HG03432 (cell line): ENCODE measurements around the gene ITPR1.

Experiments used
- ATAC-seq: cut with Tn5 transposase; IDR thresholded peaks from one replicate; pipeline ENCODE4 v1.9.1; 2021; ENCODE audit warnings: mild to moderate bottlenecking, moderate library complexity; ENCODE audit not compliant: unreplicated experiment

ITPR1 gene

GRCh38 chr3:4508048-4508981 lies 15.2 kb downstream of the ITPR1 start:
- peak; percentile 76 for ATAC-seq

- ATAC-seq = no peak
Observed at GRCh38 chr3:4509043-4509442, 15.9 kb downstream of the ITPR1 start.

DNA sequence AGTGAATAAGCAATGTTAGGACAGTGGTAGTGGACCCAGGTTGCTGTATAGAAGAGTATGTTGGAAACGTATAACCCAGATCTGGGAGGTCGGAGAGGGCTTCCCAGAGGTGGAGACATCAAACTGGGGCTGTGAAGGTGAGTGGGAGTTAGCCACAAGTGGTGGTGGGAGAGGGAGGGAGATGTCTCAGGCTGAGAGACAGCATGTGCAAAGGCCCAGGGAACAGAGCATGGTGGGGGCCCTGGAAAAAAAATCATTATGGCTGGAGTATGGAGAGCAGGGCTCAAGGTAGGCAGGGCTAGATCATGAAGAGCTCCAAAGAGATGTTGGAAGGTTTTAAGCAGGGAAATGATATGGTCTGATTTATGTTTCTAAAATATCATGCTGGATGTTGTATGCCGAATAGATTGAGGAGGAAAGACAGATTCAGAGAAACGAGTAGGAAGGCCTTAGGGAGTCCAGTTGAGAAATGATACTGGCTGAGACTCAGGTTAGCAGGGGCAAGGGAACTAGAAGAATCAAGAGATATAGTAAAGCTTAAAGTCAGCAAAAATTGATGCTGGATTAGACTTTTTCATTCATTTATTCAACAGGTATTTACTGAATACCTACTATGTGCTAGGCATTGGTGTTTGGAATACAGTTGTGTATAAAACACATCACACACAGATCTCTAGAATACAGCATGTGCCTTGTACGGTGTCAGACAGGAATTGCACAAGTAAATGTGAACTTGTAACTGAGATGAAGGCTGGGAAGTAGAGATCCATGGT lies 17.0 kb downstream of the ITPR1 start:
- ATAC-seq = no peak

- no peak for ATAC-seq
Observed at GRCh38 chr3:4511491-4512262, 18.5 kb downstream of the ITPR1 start.

- no peak for ATAC-seq
Observed at GRCh38 chr3:4512895-4513616, 19.9 kb downstream of the ITPR1 start.

DNA sequence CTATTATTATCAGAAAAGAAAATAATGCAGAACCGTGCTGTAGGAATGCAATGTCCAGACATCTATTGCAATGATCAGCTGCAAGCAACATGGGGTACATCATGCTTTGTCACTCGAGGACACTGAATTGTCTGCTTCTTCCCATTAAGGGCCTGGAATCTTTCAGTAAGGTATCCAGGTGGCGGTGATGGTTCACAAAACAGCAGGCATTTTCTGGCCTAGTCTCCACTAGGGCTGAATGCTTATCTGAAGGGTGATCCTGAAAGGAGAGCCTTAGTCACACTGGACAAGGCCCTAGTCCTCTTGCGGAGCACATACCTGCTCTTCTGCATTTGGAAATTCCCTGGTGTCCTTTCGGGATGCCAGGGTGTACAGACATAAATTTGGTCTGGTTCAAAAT lies 21.2 kb downstream of the ITPR1 start:
- ATAC-seq = no peak

GRCh38 chr3:4514916-4515315 lies 21.8 kb downstream of the ITPR1 start:
- ATAC-seq = no peak

DNA sequence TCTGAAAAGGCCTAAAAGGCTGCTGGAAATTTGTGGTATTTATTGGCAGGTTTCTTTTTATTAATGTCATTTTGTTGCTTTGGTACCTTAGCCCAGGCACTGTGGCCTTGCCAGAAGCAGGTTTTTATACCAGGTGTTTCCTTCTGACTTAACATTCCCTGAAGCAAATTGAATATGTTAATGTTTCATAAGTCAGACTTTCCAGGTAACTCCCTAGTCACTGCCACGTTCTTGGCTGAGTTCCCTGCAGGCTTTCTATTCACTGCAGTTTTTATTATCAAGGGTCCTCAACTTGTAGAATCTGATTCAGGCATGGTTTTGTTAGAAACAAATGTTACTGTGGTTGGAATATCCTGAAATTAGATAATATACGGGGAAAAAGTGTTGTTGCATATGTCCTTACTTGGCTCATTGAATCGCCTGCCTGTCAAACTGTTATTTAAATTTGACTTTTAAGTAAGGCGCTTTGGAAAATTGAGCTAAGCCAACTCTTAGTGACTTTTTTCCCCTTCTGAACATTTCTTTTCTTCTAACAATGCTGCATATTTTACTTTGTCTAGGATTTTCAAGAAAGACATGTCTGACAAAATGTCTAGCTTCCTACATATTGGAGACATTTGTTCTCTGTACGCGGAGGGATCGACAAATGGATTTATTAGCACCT lies 22.9 kb downstream of the ITPR1 start:
- no peak for ATAC-seq

DNA sequence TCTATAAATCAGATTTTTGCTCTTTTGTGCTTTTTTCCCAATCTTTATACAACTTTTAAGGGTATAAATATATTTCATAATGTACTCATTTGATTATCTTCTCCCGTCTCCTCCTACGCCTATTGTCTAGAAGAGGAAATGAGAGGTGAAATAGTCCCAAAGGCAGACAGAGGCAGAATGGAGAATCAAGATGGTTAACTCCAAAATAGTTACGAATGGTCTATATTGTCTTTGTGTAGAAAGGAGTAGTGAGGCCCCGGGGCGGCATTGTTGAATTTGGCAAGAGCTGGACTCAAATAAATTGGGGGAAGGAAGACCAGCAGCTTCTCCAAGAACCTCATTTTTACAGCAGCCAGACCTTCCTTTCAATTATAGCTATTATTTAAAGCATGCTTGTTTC lies 23.9 kb downstream of the ITPR1 start:
- no peak for ATAC-seq

GRCh38 chr3:4517643-4518311 lies 24.6 kb downstream of the ITPR1 start:
- ATAC-seq = peak; percentile 38

DNA sequence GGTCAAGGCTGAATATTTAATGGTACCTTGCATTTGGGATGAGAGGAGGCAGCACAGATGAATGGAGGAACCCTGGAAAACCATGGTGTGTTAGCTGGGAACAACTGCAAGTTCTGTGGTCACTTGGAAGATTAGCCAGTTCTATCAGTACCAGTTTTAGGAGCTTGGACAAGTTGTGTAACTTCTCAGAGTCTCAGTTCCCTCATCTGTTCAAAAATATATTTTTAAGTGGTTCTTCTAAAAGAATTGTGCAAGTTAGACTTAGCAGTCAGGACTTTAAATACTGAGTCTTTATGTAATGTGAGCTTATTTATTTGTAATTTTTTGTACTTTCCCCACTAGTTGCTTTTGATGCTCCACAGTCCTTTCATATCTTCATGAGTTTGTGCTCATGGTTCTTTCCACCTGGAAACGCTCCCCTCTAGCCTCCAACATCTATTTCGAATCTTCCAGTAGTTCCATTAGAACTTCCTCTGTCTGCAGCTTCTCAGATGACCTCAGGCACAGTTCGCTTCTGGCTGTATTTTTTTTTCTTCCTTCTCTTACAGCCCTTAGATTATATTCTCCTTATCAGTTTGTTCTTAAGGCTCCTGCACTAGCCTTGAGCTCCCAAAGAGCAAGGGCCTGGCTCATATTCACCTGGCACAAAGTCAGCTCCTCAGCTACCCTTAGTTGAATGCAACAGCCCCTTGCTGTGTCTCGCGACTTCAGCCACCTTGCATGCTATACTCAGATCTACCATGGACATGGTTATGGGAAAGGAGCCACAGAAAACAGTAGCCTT lies 27.1 kb downstream of the ITPR1 start:
- ATAC-seq = no peak

GRCh38 chr3:4522947-4523346 lies 29.8 kb downstream of the ITPR1 start:
- ATAC-seq = no peak

GRCh38 chr3:4523710-4524698 lies 30.9 kb downstream of the ITPR1 start:
- no peak for ATAC-seq

- ATAC-seq = no peak
Observed at GRCh38 chr3:4525560-4526223, 32.5 kb downstream of the ITPR1 start.

GRCh38 chr3:4528320-4528719 lies 35.2 kb downstream of the ITPR1 start:
- no peak for ATAC-seq

DNA sequence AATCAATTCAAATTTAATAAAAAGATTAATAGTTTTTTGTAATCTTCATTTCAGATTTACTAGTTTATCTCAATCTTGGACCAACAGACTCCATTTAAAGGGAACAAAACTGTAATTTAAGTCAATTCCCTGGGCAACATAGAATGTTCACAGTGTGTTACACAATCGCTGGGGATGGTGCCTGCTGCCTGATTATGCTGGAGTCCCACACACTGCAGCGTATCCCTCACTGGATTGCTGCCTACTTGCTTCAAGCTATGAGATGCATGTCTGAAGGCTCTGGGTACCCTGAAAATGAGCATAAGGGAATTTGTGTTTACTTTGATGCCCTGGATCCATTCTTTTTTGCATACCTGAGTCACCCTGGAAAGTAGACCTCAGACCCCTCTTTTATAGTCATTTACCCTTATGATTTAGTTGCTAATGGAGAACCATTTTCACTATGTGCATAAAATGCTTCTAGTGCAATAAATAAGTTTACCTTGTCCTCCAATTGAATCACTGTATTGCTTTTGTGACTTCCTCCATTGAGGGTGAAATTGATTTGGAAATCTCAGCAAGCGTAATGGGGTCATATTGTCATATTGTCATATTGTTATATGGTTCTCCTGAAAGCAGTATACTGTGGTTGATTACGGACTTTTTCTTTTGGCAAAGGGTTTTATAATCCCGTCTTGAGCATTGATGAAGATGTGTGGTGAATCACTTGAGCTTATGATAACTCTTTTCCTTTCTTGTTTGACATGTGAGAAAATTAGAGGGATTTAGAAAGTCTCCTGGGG lies 35.9 kb downstream of the ITPR1 start:
- no peak for ATAC-seq
